HL-60 (cell line): Measurements from ENCODE around the gene TUBB4A.

Source experiments
- GABPA ChIP-seq: IDR thresholded peaks from 2 replicates; pipeline ENCODE4 v1.6.1; 2012; ENCODE audit warnings: low read depth
- POLR2AphosphoS5 ChIP-seq: IDR thresholded peaks from 2 replicates; pipeline ENCODE4 v1.6.1; 2012; ENCODE audit warnings: low read depth
- SPI1 ChIP-seq: IDR thresholded peaks from 2 replicates; pipeline ENCODE4 v1.6.1; 2012; ENCODE audit warnings: low read depth, mild to moderate bottlenecking, borderline replicate concordance
- TF ChIP-seq, protein P1 (sequence below): IDR thresholded peaks from one replicate; pipeline ENCODE4 v1.5.1; 2011; ENCODE audit warnings: low read length, control low read depth, inconsistent platforms; ENCODE audit not compliant: insufficient read depth
- TF ChIP-seq, protein P2 (sequence below): IDR thresholded peaks from 2 replicates; pipeline ENCODE4 v1.6.1; 2012; ENCODE audit warnings: low read depth; ENCODE audit not compliant: insufficient replicate concordance

DNA sequence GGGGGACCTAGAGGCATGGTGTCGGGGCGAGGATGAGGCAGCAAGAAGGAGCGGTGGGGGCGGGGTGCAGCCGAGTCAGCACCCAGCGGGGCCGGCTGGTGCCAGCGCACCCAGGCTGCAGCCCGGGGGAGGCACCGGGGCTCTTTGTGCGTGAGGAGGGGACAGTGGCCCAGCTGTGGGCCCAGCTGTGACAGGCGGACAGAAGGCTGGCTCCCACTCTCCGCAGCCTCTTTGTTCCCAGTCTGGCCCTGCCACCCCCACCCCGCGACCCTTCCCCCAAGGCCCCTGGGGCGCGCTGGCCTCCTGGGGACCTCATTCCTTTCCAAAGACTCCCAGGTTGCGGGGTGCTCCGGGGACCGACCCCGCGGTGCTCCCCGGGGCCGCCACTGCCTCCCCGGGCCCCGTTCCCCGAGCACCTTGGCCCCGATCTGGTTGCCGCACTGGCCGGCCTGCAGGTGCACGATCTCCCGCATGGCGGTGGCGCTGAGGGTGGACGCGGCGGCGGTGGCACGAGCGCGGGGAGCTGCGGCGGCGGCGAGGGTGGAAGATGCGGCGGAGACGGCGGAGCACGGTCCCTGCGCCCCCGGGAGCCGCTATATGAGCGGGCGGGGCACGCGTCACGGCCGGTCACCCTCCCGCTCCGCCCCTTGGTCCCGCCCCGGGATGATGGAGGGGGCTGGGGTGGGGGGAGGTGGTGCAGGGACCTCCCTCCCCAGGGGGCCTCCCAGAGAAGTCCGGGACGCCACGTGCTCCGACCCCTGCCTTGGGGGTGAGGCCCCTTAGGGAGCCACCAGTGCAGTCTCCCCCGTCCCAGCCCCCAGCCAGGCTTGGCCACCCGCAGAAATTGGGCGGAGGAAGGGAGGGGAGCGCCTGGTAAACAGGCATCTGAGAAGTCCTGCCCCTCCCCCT is at the start of gene TUBB4A:
- TF ChIP-seq, protein P1, sequence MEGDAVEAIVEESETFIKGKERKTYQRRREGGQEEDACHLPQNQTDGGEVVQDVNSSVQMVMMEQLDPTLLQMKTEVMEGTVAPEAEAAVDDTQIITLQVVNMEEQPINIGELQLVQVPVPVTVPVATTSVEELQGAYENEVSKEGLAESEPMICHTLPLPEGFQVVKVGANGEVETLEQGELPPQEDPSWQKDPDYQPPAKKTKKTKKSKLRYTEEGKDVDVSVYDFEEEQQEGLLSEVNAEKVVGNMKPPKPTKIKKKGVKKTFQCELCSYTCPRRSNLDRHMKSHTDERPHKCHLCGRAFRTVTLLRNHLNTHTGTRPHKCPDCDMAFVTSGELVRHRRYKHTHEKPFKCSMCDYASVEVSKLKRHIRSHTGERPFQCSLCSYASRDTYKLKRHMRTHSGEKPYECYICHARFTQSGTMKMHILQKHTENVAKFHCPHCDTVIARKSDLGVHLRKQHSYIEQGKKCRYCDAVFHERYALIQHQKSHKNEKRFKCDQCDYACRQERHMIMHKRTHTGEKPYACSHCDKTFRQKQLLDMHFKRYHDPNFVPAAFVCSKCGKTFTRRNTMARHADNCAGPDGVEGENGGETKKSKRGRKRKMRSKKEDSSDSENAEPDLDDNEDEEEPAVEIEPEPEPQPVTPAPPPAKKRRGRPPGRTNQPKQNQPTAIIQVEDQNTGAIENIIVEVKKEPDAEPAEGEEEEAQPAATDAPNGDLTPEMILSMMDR, result no peak
- no peak for TF ChIP-seq POLR2AphosphoS5
- no peak for TF ChIP-seq GABPA
- TF ChIP-seq, protein P2, sequence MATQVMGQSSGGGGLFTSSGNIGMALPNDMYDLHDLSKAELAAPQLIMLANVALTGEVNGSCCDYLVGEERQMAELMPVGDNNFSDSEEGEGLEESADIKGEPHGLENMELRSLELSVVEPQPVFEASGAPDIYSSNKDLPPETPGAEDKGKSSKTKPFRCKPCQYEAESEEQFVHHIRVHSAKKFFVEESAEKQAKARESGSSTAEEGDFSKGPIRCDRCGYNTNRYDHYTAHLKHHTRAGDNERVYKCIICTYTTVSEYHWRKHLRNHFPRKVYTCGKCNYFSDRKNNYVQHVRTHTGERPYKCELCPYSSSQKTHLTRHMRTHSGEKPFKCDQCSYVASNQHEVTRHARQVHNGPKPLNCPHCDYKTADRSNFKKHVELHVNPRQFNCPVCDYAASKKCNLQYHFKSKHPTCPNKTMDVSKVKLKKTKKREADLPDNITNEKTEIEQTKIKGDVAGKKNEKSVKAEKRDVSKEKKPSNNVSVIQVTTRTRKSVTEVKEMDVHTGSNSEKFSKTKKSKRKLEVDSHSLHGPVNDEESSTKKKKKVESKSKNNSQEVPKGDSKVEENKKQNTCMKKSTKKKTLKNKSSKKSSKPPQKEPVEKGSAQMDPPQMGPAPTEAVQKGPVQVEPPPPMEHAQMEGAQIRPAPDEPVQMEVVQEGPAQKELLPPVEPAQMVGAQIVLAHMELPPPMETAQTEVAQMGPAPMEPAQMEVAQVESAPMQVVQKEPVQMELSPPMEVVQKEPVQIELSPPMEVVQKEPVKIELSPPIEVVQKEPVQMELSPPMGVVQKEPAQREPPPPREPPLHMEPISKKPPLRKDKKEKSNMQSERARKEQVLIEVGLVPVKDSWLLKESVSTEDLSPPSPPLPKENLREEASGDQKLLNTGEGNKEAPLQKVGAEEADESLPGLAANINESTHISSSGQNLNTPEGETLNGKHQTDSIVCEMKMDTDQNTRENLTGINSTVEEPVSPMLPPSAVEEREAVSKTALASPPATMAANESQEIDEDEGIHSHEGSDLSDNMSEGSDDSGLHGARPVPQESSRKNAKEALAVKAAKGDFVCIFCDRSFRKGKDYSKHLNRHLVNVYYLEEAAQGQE, result no peak
- TF ChIP-seq SPI1, result no peak
